ENCODE results near the gene CASQ2. TPM values are rescaled to one million over a fixed set of nuclear protein-coding genes. Genes with fewer than 3 reads are reported as not detected.

The CASQ2 gene
- polyA plus RNA-seq, 1 donor from 2014 or later: not detected

DNA sequence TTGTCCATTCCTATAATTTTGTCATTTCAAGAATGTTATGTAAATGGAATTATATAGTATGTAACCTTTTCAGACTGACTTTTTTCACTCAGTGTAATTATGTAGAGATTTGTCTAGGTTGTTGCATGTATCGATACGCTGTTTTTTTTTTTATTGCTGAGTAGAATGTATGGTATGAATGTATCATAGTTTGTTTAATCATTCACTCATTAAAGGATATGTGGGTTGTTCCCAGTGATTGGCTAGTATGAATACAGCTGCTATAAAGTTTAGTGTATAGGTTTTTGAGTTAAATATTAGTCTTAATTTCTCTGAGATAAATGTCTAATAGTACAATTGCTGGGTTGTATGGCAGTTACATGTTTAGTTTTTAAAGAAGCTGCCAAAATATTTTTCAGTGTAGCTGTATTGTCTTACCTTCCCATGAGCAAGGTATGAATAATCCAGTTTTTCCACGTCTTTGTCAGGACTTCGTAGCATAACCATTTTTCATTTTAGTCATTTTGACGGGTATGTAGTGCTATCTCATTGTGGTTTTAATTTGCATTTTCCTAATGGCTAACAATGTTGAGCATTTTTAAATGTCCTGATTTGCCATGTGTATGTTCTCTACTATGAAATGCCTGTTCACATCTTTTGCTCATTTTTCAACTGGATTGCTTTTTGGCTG is 22.4 kb downstream of the CASQ2 start:
- Histone ChIP-seq H3K9me3 (ENCODE audit: low read length) (no peaks in the 10 kb centered on the region), H3K36me3 (ENCODE audit: insufficient read depth, low read length) (no peaks in the 10 kb centered on the region)

DNA sequence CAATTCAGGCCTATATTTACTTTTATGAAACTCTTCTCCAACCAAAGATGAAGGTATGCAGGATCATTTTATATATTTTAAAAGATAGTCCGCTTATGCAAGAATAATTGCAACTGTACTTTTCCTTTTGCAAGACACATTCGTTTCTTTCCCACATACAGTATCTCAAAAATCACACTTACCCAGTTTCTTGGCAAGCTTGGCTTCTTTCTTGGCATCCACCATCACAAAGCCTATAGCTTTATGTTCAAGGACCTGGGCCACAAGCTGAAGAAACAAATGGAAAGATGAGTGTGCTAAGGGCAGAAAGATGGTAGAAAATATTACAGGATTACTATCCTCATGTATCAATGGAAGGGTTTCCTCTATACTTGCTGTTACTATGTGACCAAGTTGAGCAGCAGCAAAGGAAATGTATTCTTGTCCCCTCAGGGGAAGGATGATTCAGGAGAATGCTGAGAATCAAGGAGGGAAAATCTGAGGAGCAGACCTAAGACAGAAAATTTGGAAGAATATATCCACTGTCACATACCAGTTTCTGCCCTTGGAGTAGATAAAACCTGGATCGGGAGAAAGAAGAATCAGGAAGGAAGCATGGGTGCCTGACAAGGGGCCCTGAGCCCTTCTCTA is 23.8 kb downstream of the CASQ2 start:
- Histone ChIP-seq H2AFZ (ENCODE audit: low read depth, low read length) (no peak overlapping the region), H3K27ac (ENCODE audit: low read length) (no peak overlapping the region), H3K9me2 (ENCODE audit: insufficient read depth, low read length) (no peaks in the 10 kb centered on the region)

More for the DNA sequence above, 22.4 kb downstream of the CASQ2 start:
- Histone ChIP-seq H3F3A (ENCODE audit: insufficient read depth, low read length, poor library complexity, severe bottlenecking) (no peaks in the 10 kb centered on the region), H3K4me2 (ENCODE audit: low read length) (no peak overlapping the region), H3K9ac (ENCODE audit: low read length) (no peak overlapping the region), H3K9me2 (ENCODE audit: insufficient read depth, low read length) (no peaks in the 10 kb centered on the region), H3K27me3 (ENCODE audit: insufficient read depth, low read depth, low read length) (no peaks in the 10 kb centered on the region), H3K27ac (ENCODE audit: low read length) (no peak overlapping the region), H2AFZ (ENCODE audit: low read depth, low read length) (no peak overlapping the region), H3K4me3 (ENCODE audit: low read length) (no peak overlapping the region), H3K79me2 (replicated peaks; ENCODE audit: insufficient read depth, low read length) (no peaks in the 10 kb centered on the region), H4K20me1 (ENCODE audit: insufficient read depth) (no peaks in the 10 kb centered on the region)
- TF ChIP-seq MXI1 (conservative IDR thresholded peaks at IDR 0.05; ENCODE audit: poor library complexity, severe bottlenecking) (no peak), EZH2 (IDR thresholded peaks at IDR 0.05; ENCODE audit: borderline replicate concordance, insufficient read depth, low read length, poor library complexity, severe bottlenecking) (no peak), POLR2AphosphoS5 (IDR thresholded peaks at IDR 0.05) (no peak), TAF1 (IDR thresholded peaks at IDR 0.05; ENCODE audit: low read depth) (no peak), RAD21 (conservative IDR thresholded peaks at IDR 0.05) (no peak), EP300 (conservative IDR thresholded peaks at IDR 0.05; ENCODE audit: poor library complexity, severe bottlenecking) (no peak), SMC3 (conservative IDR thresholded peaks at IDR 0.05; ENCODE audit: poor library complexity) (no peak)
- TF ChIP-seq, protein P1, sequence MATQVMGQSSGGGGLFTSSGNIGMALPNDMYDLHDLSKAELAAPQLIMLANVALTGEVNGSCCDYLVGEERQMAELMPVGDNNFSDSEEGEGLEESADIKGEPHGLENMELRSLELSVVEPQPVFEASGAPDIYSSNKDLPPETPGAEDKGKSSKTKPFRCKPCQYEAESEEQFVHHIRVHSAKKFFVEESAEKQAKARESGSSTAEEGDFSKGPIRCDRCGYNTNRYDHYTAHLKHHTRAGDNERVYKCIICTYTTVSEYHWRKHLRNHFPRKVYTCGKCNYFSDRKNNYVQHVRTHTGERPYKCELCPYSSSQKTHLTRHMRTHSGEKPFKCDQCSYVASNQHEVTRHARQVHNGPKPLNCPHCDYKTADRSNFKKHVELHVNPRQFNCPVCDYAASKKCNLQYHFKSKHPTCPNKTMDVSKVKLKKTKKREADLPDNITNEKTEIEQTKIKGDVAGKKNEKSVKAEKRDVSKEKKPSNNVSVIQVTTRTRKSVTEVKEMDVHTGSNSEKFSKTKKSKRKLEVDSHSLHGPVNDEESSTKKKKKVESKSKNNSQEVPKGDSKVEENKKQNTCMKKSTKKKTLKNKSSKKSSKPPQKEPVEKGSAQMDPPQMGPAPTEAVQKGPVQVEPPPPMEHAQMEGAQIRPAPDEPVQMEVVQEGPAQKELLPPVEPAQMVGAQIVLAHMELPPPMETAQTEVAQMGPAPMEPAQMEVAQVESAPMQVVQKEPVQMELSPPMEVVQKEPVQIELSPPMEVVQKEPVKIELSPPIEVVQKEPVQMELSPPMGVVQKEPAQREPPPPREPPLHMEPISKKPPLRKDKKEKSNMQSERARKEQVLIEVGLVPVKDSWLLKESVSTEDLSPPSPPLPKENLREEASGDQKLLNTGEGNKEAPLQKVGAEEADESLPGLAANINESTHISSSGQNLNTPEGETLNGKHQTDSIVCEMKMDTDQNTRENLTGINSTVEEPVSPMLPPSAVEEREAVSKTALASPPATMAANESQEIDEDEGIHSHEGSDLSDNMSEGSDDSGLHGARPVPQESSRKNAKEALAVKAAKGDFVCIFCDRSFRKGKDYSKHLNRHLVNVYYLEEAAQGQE (IDR thresholded peaks at IDR 0.05; ENCODE audit: borderline replicate concordance): no peak
- TF ChIP-seq, protein P2, sequence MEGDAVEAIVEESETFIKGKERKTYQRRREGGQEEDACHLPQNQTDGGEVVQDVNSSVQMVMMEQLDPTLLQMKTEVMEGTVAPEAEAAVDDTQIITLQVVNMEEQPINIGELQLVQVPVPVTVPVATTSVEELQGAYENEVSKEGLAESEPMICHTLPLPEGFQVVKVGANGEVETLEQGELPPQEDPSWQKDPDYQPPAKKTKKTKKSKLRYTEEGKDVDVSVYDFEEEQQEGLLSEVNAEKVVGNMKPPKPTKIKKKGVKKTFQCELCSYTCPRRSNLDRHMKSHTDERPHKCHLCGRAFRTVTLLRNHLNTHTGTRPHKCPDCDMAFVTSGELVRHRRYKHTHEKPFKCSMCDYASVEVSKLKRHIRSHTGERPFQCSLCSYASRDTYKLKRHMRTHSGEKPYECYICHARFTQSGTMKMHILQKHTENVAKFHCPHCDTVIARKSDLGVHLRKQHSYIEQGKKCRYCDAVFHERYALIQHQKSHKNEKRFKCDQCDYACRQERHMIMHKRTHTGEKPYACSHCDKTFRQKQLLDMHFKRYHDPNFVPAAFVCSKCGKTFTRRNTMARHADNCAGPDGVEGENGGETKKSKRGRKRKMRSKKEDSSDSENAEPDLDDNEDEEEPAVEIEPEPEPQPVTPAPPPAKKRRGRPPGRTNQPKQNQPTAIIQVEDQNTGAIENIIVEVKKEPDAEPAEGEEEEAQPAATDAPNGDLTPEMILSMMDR (IDR thresholded peaks at IDR 0.05; ENCODE audit: poor library complexity, severe bottlenecking): no peak

More for the DNA sequence above, 23.8 kb downstream of the CASQ2 start:
- H3K79me2 ChIP-seq (replicated peaks; ENCODE audit: insufficient read depth, low read length): no peaks in the 10 kb centered on the region
- H4K20me1 ChIP-seq (ENCODE audit: insufficient read depth): no peaks in the 10 kb centered on the region
- H3K4me3 ChIP-seq (ENCODE audit: low read length): no peak overlapping the region
- H3F3A ChIP-seq (ENCODE audit: insufficient read depth, low read length, poor library complexity, severe bottlenecking): no peaks in the 10 kb centered on the region
- H3K9me3 ChIP-seq (ENCODE audit: low read length): no peaks in the 10 kb centered on the region
- H3K36me3 ChIP-seq (ENCODE audit: insufficient read depth, low read length): no peaks in the 10 kb centered on the region
- H3K4me2 ChIP-seq (ENCODE audit: low read length): no peak overlapping the region
- H3K27me3 ChIP-seq (ENCODE audit: insufficient read depth, low read depth, low read length): no peaks in the 10 kb centered on the region
- no peak for TF ChIP-seq EP300 (conservative IDR thresholded peaks at IDR 0.05; ENCODE audit: poor library complexity, severe bottlenecking)
- TF ChIP-seq, protein P2 (IDR thresholded peaks at IDR 0.05; ENCODE audit: poor library complexity, severe bottlenecking): no peak
- no peak for TF ChIP-seq MXI1 (conservative IDR thresholded peaks at IDR 0.05; ENCODE audit: poor library complexity, severe bottlenecking)
- TF ChIP-seq, protein P1 (IDR thresholded peaks at IDR 0.05; ENCODE audit: borderline replicate concordance): no peak
- no peak for TF ChIP-seq TAF1 (IDR thresholded peaks at IDR 0.05; ENCODE audit: low read depth)
- no peak for TF ChIP-seq POLR2AphosphoS5 (IDR thresholded peaks at IDR 0.05)
- TF ChIP-seq SMC3 (conservative IDR thresholded peaks at IDR 0.05; ENCODE audit: poor library complexity): no peak
- TF ChIP-seq EZH2 (IDR thresholded peaks at IDR 0.05; ENCODE audit: borderline replicate concordance, insufficient read depth, low read length, poor library complexity, severe bottlenecking): no peak
- no peak for TF ChIP-seq RAD21 (conservative IDR thresholded peaks at IDR 0.05)
- no peak overlapping the region for H3K9ac ChIP-seq (ENCODE audit: low read length)

Data from neural cell (in vitro differentiated cells).